H9 (cell line): ENCODE measurements around the gene SCAMP5. TPM values are rescaled to one million over a fixed set of nuclear protein-coding genes. Genes with fewer than 3 reads are reported as not detected.

Source experiments
- DNase-seq: peaks from one replicate; pipeline ENCODE4 v3.0.0-alpha.2; 2017
- H2AFZ ChIP-seq: one replicate; pipeline ENCODE4 v1.6.1; 2013; ENCODE audit warnings: mild to moderate bottlenecking, low read length, control low read depth, moderate library complexity
- H2AK5ac ChIP-seq: 2 replicates; pipeline ENCODE4 v1.6.1; 2013; ENCODE audit warnings: low read length, control low read depth, mixed read lengths; ENCODE audit not compliant: insufficient read length
- H2BK120ac ChIP-seq: one replicate; pipeline ENCODE4 v1.6.1; 2013; ENCODE audit warnings: low read depth, mild to moderate bottlenecking, low read length, control low read depth, inconsistent platforms; ENCODE audit not compliant: poor library complexity, severe bottlenecking
- H2BK12ac ChIP-seq: 2 replicates; pipeline ENCODE4 v1.6.1; 2013; ENCODE audit warnings: low read length, control low read depth, mixed read lengths, low read depth; ENCODE audit not compliant: insufficient read length
- H2BK15ac ChIP-seq: 2 replicates; pipeline ENCODE4 v1.6.1; 2013; ENCODE audit warnings: low read depth, low read length, control low read depth
- H2BK20ac ChIP-seq: one replicate; pipeline ENCODE4 v1.6.1; 2013; ENCODE audit warnings: low read depth, mild to moderate bottlenecking, low read length, control low read depth, inconsistent platforms; ENCODE audit not compliant: poor library complexity, severe bottlenecking
- H2BK5ac ChIP-seq: 2 replicates; pipeline ENCODE4 v1.6.1; 2013; ENCODE audit warnings: low read length, control low read depth, mixed read lengths; ENCODE audit not compliant: insufficient read length
- H3K14ac ChIP-seq: 2 replicates; pipeline ENCODE4 v1.6.1; 2013; ENCODE audit warnings: low read length, control low read depth; ENCODE audit not compliant: insufficient read depth
- H3K18ac ChIP-seq: 2 replicates; pipeline ENCODE4 v1.6.1; 2013; ENCODE audit warnings: low read depth, mild to moderate bottlenecking, mixed read lengths, low read length, control low read depth; ENCODE audit not compliant: insufficient read length
- H3K23ac ChIP-seq: 2 replicates; pipeline ENCODE4 v1.6.1; 2013; ENCODE audit warnings: low read length, control low read depth, mixed read lengths, low read depth; ENCODE audit not compliant: insufficient read length
- H3K23me2 ChIP-seq: 2 replicates; pipeline ENCODE4 v1.6.1; 2013; ENCODE audit warnings: low read depth, mild to moderate bottlenecking, mixed read lengths, low read length, control low read depth; ENCODE audit not compliant: insufficient read length, poor library complexity, severe bottlenecking
- H3K27ac ChIP-seq: 2 replicates; pipeline ENCODE4 v1.5.1; 2013; ENCODE audit warnings: low read length, control low read depth, mixed read lengths, low read depth; ENCODE audit not compliant: insufficient read length
- H3K27me3 ChIP-seq: 2 replicates; pipeline ENCODE4 v1.6.1; 2013; ENCODE audit warnings: low read length, control low read depth, inconsistent platforms; ENCODE audit not compliant: insufficient read depth
- H3K4ac ChIP-seq: 2 replicates; pipeline ENCODE4 v1.6.1; 2013; ENCODE audit warnings: low read depth, mild to moderate bottlenecking, control low read depth, inconsistent platforms, low read length, moderate library complexity
- H3K4me1 ChIP-seq: 2 replicates; pipeline ENCODE4 v1.6.1; 2013; ENCODE audit warnings: low read length, control low read depth, inconsistent platforms; ENCODE audit not compliant: insufficient read depth
- H3K4me2 ChIP-seq: 2 replicates; pipeline ENCODE4 v1.6.1; 2013; ENCODE audit warnings: low read length, control low read depth, mixed read lengths; ENCODE audit not compliant: insufficient read length, insufficient read depth
- H3K56ac ChIP-seq: 2 replicates; pipeline ENCODE4 v1.6.1; 2013; ENCODE audit warnings: low read depth, mild to moderate bottlenecking, mixed read lengths, low read length, control low read depth; ENCODE audit not compliant: insufficient read length
- H3K79me1 ChIP-seq: 2 replicates; pipeline ENCODE4 v1.6.1; 2013; ENCODE audit warnings: low read depth, mild to moderate bottlenecking, moderate library complexity, low read length, control low read depth, inconsistent platforms; ENCODE audit not compliant: insufficient read depth, poor library complexity, severe bottlenecking
- H3K79me2 ChIP-seq: 2 replicates; pipeline ENCODE4 v1.6.1; 2013; ENCODE audit warnings: low read length, control low read depth, inconsistent platforms; ENCODE audit not compliant: insufficient read depth
- H3K9ac ChIP-seq: 2 replicates; pipeline ENCODE4 v1.6.1; 2013; ENCODE audit warnings: low read length, control low read depth, mixed read lengths; ENCODE audit not compliant: insufficient read length; ENCODE audit errors: extremely low read depth
- H3K9me3 ChIP-seq: one replicate; pipeline ENCODE4 v1.6.1; 2013; ENCODE audit warnings: low read depth, low read length, inconsistent platforms; ENCODE audit not compliant: control insufficient read depth
- H3T11ph ChIP-seq: one replicate; pipeline ENCODE4 v1.6.1; 2013; ENCODE audit warnings: mild to moderate bottlenecking, low read length, control low read depth, inconsistent platforms
- H4K20me1 ChIP-seq: one replicate; pipeline ENCODE4 v1.6.1; 2013; ENCODE audit not compliant: control insufficient read depth, insufficient read length, insufficient read depth
- H4K5ac ChIP-seq: 2 replicates; pipeline ENCODE4 v1.6.1; 2013; ENCODE audit warnings: low read depth, mild to moderate bottlenecking, mixed read lengths, low read length, control low read depth; ENCODE audit not compliant: insufficient read length
- H4K8ac ChIP-seq: replicated peaks from 2 replicates; pipeline ENCODE4 v1.6.1; 2013; ENCODE audit warnings: low read length, control low read depth, mixed read lengths, low read depth; ENCODE audit not compliant: insufficient read length
- H4K91ac ChIP-seq: 2 replicates; pipeline ENCODE4 v1.6.1; 2013; ENCODE audit warnings: low read depth, mild to moderate bottlenecking, moderate library complexity, mixed read lengths, low read length, control low read depth; ENCODE audit not compliant: insufficient read length
- H3K27ac Mint-ChIP-seq, 3 experiments: 2 replicates in 2 of 3; 3 replicates in 1 of 3; pipeline ENCODE4 v1.8.0; 2020 to 2021; ENCODE audit warnings: mixed read lengths in 3 of 3, mild to moderate bottlenecking in 1 of 3, moderate library complexity in 1 of 3
- H3K27me3 Mint-ChIP-seq: 2 replicates; pipeline ENCODE4 v1.8.0; 2021; ENCODE audit warnings: low read depth, mild to moderate bottlenecking, moderate library complexity, mixed read lengths
- H3K36me3 Mint-ChIP-seq, 3 experiments: 2 replicates in 2 of 3; 3 replicates in 1 of 3; pipeline ENCODE4 v1.8.0; 2020 to 2021; ENCODE audit warnings: low read depth in 3 of 3, mixed read lengths in 3 of 3; ENCODE audit not compliant: insufficient read depth in 1 of 3
- H3K4me1 Mint-ChIP-seq, 2 experiments: 2 replicates each; pipeline ENCODE4 v1.8.0; 2020; ENCODE audit warnings: mixed read lengths in 2 of 2
- H3K4me3 Mint-ChIP-seq, 2 experiments: 2 replicates in 1 of 2; 3 replicates in 1 of 2; pipeline ENCODE4 v1.8.0; 2020 to 2021; ENCODE audit warnings: mild to moderate bottlenecking in 2 of 2, mixed read lengths in 2 of 2, moderate library complexity in 1 of 2
- H3K9me3 Mint-ChIP-seq, 2 experiments: 2 replicates in 1 of 2; 3 replicates in 1 of 2; pipeline ENCODE4 v1.8.0; 2020; ENCODE audit warnings: mild to moderate bottlenecking in 2 of 2, mixed read lengths in 2 of 2, moderate library complexity in 1 of 2
- WGBS: extraction: QIAGEN DNeasy Blood & Tissue Kit; methylation state at CpG from one replicate; pipeline ENCODE4 v1.1.7; 2013; ENCODE audit warnings: missing lambda C conversion rate, low lambda C conversion rate, mixed read lengths; ENCODE audit not compliant: insufficient read length; ENCODE audit errors: extremely low coverage; 5-methylcytosine and 5-hydroxymethylcytosine counted together
- total RNA-seq: library from RNA; stranded (reverse); gene quantifications from 2 replicates; pipeline ENCODE4 v1.2.1, GENCODE V29; 2021
- TF ChIP-seq, protein P1 (sequence below): fragments of 200-600 bp; sonication (generic); conservative IDR thresholded peaks from 3 replicates; pipeline ENCODE4 v1.8.0; 2021; ENCODE audit warnings: antibody characterized with exemption, mild to moderate bottlenecking

Gene SCAMP5
- total RNA-seq, 1 experiment from 2014 or later = 47.8 TPM

DNA sequence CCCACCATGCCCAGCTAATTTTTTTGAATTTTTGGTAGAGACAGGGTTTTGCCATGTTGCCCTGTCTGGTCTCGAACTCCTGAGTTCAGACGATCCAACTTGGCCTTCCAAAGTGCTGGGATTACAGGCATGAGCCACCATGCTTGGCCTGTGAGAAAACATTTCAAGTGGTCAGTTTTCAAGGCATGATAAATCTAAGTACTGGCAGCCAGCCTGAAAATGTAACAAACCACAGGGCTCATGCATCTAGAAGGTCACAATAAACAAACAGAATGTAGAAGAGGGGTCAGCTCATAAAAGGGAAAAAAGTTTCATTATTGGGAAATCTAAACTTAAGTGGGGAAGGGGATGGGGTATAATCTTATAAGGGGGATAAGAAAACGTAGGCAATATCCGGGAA lies 68.0 kb downstream of the SCAMP5 start:
- no peak overlapping the region for H3K9ac ChIP-seq
- no peak overlapping the region for H3K14ac ChIP-seq
- no peak overlapping the region for H3K4me2 ChIP-seq
- H3K79me2 ChIP-seq = no peaks in the 10 kb centered on the region
- H2AK5ac ChIP-seq = no peak overlapping the region
- no peak overlapping the region for H2BK5ac ChIP-seq
- no peaks in the 10 kb centered on the region for H3K23me2 ChIP-seq
- no peak overlapping the region for H2BK120ac ChIP-seq
- Mint-ChIP-seq H3K27ac (no peak overlapping the region; a peak in 1 of 7 replicates), H3K27me3 (peaks cover 8% of the 10 kb centered on the region), H3K4me1 (peaks cover 23 to 26% of the 10 kb centered on the region in 2 experiments), H3K4me3 (no peak overlapping the region), H3K9me3 (peaks cover 11 to 20% of the 10 kb centered on the region in 2 experiments), H3K36me3 (peaks cover 6 to 19% (median 11%) of the 10 kb centered on the region in 3 experiments)
- H3K27me3 ChIP-seq = no peaks in the 10 kb centered on the region
- H3K18ac ChIP-seq = no peak overlapping the region
- H4K20me1 ChIP-seq = no peaks in the 10 kb centered on the region
- DNase-seq = no peak
- H3K23ac ChIP-seq = no peak overlapping the region
- H2BK15ac ChIP-seq = no peak overlapping the region
- no CpG with 5 or more reads among the region's 4 CpGs for WGBS
- no peak overlapping the region for H4K5ac ChIP-seq
- no peak overlapping the region for H4K91ac ChIP-seq
- H4K8ac ChIP-seq = no peak overlapping the region
- no peaks in the 10 kb centered on the region for H3K9me3 ChIP-seq
- no peak overlapping the region for H3K27ac ChIP-seq
- H3K4me1 ChIP-seq = no peaks in the 10 kb centered on the region; the same call in 1 of the 2 replicates
- H2AFZ ChIP-seq = no peak overlapping the region
- H2BK20ac ChIP-seq = no peak overlapping the region
- no peak overlapping the region for H3K56ac ChIP-seq
- H3T11ph ChIP-seq = no peak overlapping the region
- H3K4ac ChIP-seq = no peak overlapping the region
- TF ChIP-seq, protein P1, sequence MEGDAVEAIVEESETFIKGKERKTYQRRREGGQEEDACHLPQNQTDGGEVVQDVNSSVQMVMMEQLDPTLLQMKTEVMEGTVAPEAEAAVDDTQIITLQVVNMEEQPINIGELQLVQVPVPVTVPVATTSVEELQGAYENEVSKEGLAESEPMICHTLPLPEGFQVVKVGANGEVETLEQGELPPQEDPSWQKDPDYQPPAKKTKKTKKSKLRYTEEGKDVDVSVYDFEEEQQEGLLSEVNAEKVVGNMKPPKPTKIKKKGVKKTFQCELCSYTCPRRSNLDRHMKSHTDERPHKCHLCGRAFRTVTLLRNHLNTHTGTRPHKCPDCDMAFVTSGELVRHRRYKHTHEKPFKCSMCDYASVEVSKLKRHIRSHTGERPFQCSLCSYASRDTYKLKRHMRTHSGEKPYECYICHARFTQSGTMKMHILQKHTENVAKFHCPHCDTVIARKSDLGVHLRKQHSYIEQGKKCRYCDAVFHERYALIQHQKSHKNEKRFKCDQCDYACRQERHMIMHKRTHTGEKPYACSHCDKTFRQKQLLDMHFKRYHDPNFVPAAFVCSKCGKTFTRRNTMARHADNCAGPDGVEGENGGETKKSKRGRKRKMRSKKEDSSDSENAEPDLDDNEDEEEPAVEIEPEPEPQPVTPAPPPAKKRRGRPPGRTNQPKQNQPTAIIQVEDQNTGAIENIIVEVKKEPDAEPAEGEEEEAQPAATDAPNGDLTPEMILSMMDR = no peak
- no peak overlapping the region for H2BK12ac ChIP-seq
- no peaks in the 10 kb centered on the region for H3K79me1 ChIP-seq
